ENCODE data around the gene ZNF343. TPM values are rescaled to one million over a fixed set of nuclear protein-coding genes. Genes with fewer than 3 reads are reported as not detected.
A peak's percentile ranks its signal among the peaks of the same experiment; 100 is the strongest.

ZNF343 gene
- total RNA-seq: 10 to 100 TPM in 5 of 8 experiments, 1 to 10 TPM in 3; 8.8 to 14.4 (median 10.9) TPM

DNA sequence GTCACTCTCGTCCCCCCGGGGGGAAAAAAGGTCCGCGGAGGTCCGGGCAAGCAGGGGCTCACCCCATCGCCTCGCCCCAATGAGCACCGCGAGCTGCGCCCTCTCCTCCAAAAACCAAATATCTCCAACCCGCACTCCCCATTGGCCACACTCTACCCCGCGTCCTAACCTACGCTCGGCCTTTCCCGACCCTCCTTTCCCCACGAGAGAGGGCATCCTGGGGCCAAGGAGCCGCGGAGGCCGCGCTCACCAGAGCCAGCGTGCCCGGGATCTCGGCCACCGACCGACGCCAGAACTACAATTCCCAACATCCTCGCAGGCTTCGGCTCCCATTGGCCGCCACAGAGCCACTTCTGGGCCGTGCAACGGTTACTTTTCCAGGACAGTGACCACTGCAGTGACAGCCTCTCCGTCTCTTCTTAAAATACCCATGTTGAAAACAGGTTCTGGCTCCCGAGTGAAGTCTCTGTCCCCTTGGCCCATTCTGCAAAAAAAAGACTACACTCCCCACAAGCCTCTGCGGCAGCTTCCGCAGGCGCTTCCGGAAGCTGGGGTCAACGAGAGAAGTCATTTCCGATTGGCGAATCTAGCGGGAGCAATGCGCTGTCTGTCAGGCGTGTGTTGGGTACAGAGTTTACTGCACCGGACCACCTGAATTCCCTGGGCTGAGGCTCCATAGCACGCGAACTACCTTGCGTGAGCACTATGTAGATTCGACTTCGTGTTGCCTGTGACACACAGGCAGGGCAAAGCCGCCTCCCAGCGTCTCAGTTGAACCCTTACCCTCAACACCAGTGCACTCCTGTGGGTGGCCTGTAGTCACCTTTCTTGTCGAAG is at the start of gene ZNF343:
TSS of gene ZNF343 (minus strand) at position 285 of the 837 bp plus-strand sequence. CDS start 15,020 bp downstream, outside the sequence.
- Histone ChIP-seq H3K4me3 (peak within 1 kb of the TSS; percentile 67 to 97 (median 77)), H3K4me1 (replicated peaks in 1 of 2) (peaks cover 4 to 9% of the 10 kb centered on the region in 2 donors), H3K27ac (peak within 1 kb of the TSS; percentile 89 to 94)
- peak; percentile 83 to 98 (median 97) for ATAC-seq (replicated peaks in 6 of 8)
- in situ Hi-C loops (cut with MboI; ENCODE audit: low pct_unique_long_range_greater_than_20kb in 2 of 9, low sequenced_read_pairs in 9 of 9, unreplicated experiment in 9 of 9): loop anchor here in 2 of 9 experiments (25.0 kb wide), 1 partner anchor 128 kb away; no protein-coding TSS in a partner anchor
- 0% methylated on average over 1 to 17 of the region's 53 CpGs; no CpG with 5 or more reads in 3 of the 10 experiments for WGBS, 10 experiments

- ATAC-seq (replicated peaks in 6 of 8): no peak
- Histone ChIP-seq H3K4me3 (peak overlapping the region in 1 of 5 donors; percentile 18), H3K27ac (no peak overlapping the region), H3K4me1 (replicated peaks in 1 of 2) (peaks cover 0 to 5% of the 10 kb centered on the region in 2 donors)
- in situ Hi-C loops (cut with MboI; ENCODE audit: low pct_unique_long_range_greater_than_20kb in 2 of 9, low sequenced_read_pairs in 9 of 9, unreplicated experiment in 9 of 9): no loop called here
- WGBS, 10 experiments: 6 to 73% (median 40%) methylated on average over 1 to 18 of the region's 22 CpGs; no CpG with 5 or more reads in 3 of the 10 experiments
These were observed 49.3 kb upstream of the ZNF343 start for GRCh38 chr20:2557873-2558580.

DNA sequence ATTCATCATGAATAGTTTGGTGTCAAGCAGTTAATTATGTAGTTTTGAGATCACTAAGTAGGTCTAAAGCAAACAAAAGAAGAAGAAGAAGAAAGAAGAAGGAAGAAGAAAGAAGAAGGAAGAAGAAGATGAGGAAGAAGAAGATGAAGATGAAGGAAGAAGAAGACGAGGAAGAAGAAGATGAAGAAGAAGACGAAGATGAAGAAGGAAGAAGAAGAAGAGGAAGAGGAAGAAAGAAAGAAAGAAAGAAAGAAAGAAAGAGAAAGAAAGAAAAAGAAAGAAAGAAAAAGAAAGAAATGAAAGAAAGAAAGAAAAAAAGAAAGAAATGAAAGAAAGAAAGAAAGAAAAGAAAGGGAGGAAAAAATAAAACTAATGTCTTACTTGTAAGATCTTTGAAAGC is 36.9 kb upstream of the ZNF343 start:
- ATAC-seq (replicated peaks in 6 of 8): no peak
- in situ Hi-C loops (cut with MboI; ENCODE audit: low pct_unique_long_range_greater_than_20kb in 2 of 9, low sequenced_read_pairs in 9 of 9, unreplicated experiment in 9 of 9): loop anchor here in 1 of 9 experiments (25.0 kb wide), 1 partner anchor 92 kb away; no protein-coding TSS in a partner anchor
- H3K4me1 ChIP-seq (replicated peaks in 1 of 2): no peaks in the 10 kb centered on the region
- 3 to 83% (median 67%) methylated on average over 1 to 2 of the region's 2 CpGs for whole genome bisulfite sequencing, 10 experiments
- H3K4me3 ChIP-seq: no peak overlapping the region
- no peak overlapping the region for H3K27ac ChIP-seq

DNA sequence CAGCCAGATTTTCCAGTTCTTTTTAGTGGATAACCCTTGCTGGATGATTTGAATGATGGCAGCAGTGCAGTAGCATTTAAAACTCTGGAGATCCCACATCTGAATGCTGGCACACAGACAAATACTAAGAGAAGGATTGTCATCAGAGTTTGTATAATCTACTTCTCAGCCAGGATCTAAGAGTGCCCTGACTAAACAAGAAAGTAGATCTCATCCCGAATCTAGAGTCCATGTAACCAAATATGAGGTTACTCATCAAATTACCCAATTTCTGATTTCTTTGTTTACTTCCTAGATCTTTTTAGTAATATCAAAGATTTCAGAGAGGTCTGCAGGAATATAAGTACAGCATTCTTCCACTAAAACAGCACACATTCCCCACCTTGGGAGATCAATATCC is 35.5 kb upstream of the ZNF343 start:
- 20 to 71% (median 43%) methylated on average over 1 of the region's 1 CpG; no CpG with 5 or more reads in 5 of the 10 experiments for WGBS, 10 experiments
- Histone ChIP-seq H3K27ac (no peak overlapping the region), H3K4me3 (no peak overlapping the region), H3K4me1 (replicated peaks in 1 of 2) (peaks cover 0 to 4% of the 10 kb centered on the region in 2 donors)
- in situ Hi-C loops (cut with MboI; ENCODE audit: low pct_unique_long_range_greater_than_20kb in 2 of 9, low sequenced_read_pairs in 9 of 9, unreplicated experiment in 9 of 9): loop anchor here in 1 of 9 experiments (25.0 kb wide), 1 partner anchor 93 kb away; no protein-coding TSS in a partner anchor
- ATAC-seq (replicated peaks in 6 of 8): no peak

DNA sequence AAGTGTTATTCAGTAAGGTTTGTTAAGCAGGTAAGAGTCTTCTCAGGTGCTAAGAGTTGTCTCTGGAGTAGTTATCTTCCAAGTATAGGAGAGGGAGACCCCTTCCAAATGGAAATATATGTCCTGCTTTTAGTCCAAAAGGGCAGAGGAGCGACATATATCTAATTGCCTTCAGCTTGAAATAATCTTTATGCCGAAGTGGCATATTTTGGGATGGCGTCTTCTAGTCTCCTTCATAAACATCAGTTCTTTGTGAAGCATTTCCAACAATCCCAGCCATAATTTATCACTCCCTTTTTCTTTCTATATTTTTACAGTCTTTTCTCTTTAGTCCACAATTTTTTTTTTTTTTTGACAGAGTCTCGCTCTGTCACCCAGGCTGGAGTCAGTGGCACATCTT is 33.6 kb upstream of the ZNF343 start:
- WGBS, 10 experiments: 36 to 100% (median 70%) methylated on average over 1 to 4 of the region's 4 CpGs
- H3K4me1 ChIP-seq (replicated peaks in 1 of 2): peaks cover 0 to 6% of the 10 kb centered on the region in 2 donors
- in situ Hi-C loops (cut with MboI; ENCODE audit: low pct_unique_long_range_greater_than_20kb in 2 of 9, low sequenced_read_pairs in 9 of 9, unreplicated experiment in 9 of 9): loop anchor here in 1 of 9 experiments (25.0 kb wide), 1 partner anchor 95 kb away; no protein-coding TSS in a partner anchor
- no peak for ATAC-seq (replicated peaks in 6 of 8)
- H3K4me3 ChIP-seq: no peak overlapping the region
- H3K27ac ChIP-seq: no peak overlapping the region

- in situ Hi-C loops (cut with MboI; ENCODE audit: low pct_unique_long_range_greater_than_20kb in 2 of 9, low sequenced_read_pairs in 9 of 9, unreplicated experiment in 9 of 9): loop anchor here in 1 of 9 experiments (25.0 kb wide), 1 partner anchor 95 kb away; no protein-coding TSS in a partner anchor
- no peak overlapping the region for H3K4me3 ChIP-seq
- H3K4me1 ChIP-seq (replicated peaks in 1 of 2): peaks cover 0 to 6% of the 10 kb centered on the region in 2 donors
- ATAC-seq (replicated peaks in 6 of 8): no peak
- no peak overlapping the region for H3K27ac ChIP-seq
- 28 to 100% (median 84%) methylated on average over 1 to 2 of the region's 2 CpGs; no CpG with 5 or more reads in 1 of the 10 experiments for WGBS, 10 experiments
These were observed 33.2 kb upstream of the ZNF343 start for GRCh38 chr20:2541940-2542339.

DNA sequence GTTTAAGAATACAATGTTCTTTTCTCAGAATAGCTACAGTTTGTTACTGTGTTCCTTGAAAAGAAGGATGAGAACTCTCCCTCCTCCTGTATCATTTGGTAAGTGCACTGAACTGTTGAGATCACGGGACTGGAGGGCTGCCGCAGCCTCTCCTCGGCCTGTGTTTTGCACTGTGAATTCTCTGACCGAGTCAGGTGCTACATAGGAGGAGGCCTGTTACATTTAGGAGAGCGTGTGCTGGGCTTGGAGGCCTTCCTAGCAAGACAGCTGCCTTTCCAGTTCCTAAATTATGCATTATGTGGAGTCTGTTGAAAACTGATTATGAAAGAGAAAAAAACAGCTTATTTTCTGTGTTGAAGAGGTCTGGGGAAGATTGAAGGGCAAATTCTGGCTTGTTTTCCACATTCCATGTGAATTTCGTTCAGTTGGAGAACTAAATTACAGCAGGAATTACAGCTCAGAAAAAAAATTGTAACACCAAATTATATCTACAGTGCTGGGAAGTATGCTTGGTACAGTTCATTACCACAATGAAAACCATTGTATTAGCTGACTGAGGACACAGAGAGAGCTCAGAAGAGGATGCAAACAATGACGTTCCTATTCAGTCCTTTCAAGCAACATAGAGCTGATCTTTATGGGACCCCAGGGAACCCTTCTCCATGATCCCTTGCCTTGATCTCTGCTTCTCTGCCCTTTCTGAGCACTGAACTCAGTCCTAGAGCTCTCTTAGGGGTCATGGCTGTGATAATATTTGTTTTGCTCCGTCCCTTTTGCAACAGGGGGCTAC is 30.4 kb upstream of the ZNF343 start:
- Histone ChIP-seq H3K27ac (no peak overlapping the region), H3K4me3 (no peak overlapping the region), H3K4me1 (replicated peaks in 1 of 2) (peaks cover 0 to 12% of the 10 kb centered on the region in 2 donors)
- in situ Hi-C loops (cut with MboI; ENCODE audit: low pct_unique_long_range_greater_than_20kb in 2 of 9, low sequenced_read_pairs in 9 of 9, unreplicated experiment in 9 of 9): loop anchor here in 1 of 9 experiments (25.0 kb wide), 1 partner anchor 98 kb away; no protein-coding TSS in a partner anchor
- 0 to 80% (median 30%) methylated on average over 1 to 7 of the region's 8 CpGs; no CpG with 5 or more reads in 2 of the 10 experiments for WGBS, 10 experiments
- ATAC-seq (replicated peaks in 6 of 8): peak in 1 of 8 experiments; percentile 32

DNA sequence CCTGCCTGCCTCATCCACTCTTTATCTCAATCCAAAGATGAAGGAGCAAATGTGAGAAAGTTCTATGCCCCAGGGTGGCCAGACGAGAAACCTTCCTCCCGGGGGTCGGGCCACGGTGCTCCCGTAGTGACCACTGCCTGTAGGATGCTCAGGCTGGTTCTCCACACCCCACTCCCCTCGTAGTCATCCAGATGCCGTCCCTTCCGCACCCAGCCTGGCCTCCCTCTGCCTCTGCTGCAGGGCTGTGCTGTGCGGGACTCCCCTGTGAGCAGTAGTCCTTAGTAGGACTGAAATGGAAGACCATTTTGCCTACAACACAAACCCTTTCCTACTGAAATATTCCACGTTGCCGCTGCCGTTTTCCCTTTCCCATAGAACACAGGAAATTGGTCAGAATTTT is 29.6 kb upstream of the ZNF343 start:
- no peak overlapping the region for H3K4me3 ChIP-seq
- ATAC-seq (replicated peaks in 6 of 8): no peak
- peaks cover 0 to 17% of the 10 kb centered on the region in 2 donors for H3K4me1 ChIP-seq (replicated peaks in 1 of 2)
- in situ Hi-C loops (cut with MboI; ENCODE audit: low pct_unique_long_range_greater_than_20kb in 2 of 9, low sequenced_read_pairs in 9 of 9, unreplicated experiment in 9 of 9): loop anchor here in 1 of 9 experiments (25.0 kb wide), 1 partner anchor 99 kb away; no protein-coding TSS in a partner anchor
- WGBS, 10 experiments: 20 to 100% (median 78%) methylated on average over 1 to 12 of the region's 12 CpGs; no CpG with 5 or more reads in 5 of the 10 experiments
- H3K27ac ChIP-seq: no peak overlapping the region

DNA sequence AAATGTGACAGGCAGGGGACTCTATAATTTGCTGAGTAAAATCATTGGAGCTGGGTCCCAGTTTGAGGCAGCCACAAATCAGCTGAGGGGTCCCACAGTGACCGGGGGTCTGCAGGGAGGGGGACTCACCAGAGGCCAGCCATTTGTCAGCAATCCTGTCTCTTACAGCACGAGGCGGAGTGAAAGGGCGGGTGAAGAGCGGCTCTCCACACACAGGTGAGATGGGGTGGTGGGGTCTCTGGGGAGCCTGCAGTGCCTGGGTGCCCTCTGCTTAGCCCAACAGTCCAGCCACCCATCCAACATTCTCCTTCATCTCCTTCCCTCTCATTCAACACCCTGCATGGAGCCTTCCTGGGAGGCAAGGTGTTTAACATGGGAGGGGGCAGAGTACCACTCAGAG is 28.4 kb upstream of the ZNF343 start:
- WGBS, 10 experiments: 40 to 100% methylated on average over 1 of the region's 5 CpGs; no CpG with 5 or more reads in 8 of the 10 experiments
- no peak for ATAC-seq (replicated peaks in 6 of 8)
- in situ Hi-C loops (cut with MboI; ENCODE audit: low pct_unique_long_range_greater_than_20kb in 2 of 9, low sequenced_read_pairs in 9 of 9, unreplicated experiment in 9 of 9): loop anchor here in 1 of 9 experiments (25.0 kb wide), 1 partner anchor 100 kb away; no protein-coding TSS in a partner anchor
- no peak overlapping the region for H3K27ac ChIP-seq
- H3K4me1 ChIP-seq (replicated peaks in 1 of 2): peaks cover 0 to 17% of the 10 kb centered on the region in 2 donors
- no peak overlapping the region for H3K4me3 ChIP-seq

DNA sequence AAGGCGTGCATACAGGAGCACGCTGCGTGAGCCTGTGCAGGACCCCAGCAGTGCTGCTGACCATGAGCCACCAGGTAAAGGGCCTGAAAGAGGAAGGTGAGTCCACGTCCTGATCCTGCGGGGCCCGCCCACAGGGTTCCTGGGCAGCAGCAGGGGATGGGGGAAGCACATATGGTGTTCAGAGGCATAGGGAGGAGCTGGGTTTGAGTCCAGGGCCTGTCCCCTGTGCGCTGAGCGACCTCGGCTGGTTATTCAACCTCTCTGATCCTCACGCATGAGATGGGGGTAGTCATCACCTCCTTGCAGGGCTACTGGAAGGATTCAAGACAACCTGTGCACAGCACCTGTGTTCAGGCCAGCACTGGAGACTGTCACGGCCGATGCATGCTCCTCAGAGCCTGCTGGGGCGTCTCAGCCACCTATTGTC is 27.9 kb upstream of the ZNF343 start, which contains the start of gene TMC2:
TSS of gene TMC2 (plus strand) at position 14 of the 427 bp plus-strand sequence. CDS start at position 63, 49 bp downstream.
- WGBS, 10 experiments: 22 to 77% (median 60%) methylated on average over 1 to 4 of the region's 13 CpGs; no CpG with 5 or more reads in 5 of the 10 experiments
- Histone ChIP-seq H3K4me3 (no peak within 1 kb of the TSS), H3K27ac (no peak within 1 kb of the TSS), H3K4me1 (replicated peaks in 1 of 2) (peaks cover 0 to 17% of the 10 kb centered on the region in 2 donors)
- in situ Hi-C loops (cut with MboI; ENCODE audit: low pct_unique_long_range_greater_than_20kb in 2 of 9, low sequenced_read_pairs in 9 of 9, unreplicated experiment in 9 of 9): loop anchor here in 1 of 9 experiments (25.0 kb wide), 1 partner anchor 101 kb away; no protein-coding TSS in a partner anchor
- no peak for ATAC-seq (replicated peaks in 6 of 8)

DNA sequence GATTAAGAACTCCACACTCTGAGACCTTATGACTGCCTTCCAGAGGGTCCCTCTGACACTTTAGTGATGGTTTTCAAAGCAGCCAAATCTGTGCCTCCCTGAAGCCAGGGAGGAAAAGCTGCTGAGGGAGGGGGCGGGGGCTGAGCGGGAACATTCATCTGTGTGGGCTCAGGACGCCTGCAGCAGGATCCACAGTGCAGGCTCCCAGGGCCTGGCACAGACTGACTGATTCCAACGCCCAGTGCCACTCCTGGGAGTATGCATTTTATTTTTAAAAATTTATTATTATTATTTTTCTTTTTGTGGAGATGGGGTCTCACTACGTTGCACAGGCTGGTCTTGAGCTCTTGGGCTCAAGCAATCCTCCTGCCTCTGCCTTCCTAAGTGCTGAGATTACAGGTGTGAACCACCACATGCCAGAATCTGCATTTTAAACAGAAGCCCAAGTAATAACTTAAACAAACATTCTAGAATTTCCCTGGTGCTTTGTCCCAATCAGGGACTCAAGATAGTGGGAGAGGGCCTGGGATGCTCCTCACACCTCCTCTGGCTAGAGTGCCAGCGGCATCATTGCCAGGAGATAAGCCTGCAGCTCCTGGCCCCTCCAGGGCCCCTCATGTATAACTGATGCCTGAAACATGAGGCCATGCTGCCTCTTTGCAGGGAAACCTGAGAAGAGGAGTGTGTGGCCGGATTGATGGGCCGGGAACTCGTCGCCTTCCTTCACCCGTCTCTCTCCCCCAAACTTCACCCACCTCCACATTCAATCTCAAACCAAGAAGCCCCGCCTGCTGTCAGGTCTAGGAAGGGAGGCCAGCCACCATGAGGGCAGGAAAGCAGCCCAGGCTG is 27.2 kb upstream of the ZNF343 start:
- Histone ChIP-seq H3K4me3 (no peak overlapping the region), H3K4me1 (replicated peaks in 1 of 2) (peaks cover 0 to 17% of the 10 kb centered on the region in 2 donors), H3K27ac (no peak overlapping the region)
- 22 to 100% (median 48%) methylated on average over 2 to 5 of the region's 12 CpGs; no CpG with 5 or more reads in 2 of the 10 experiments for WGBS, 10 experiments
- no peak for ATAC-seq (replicated peaks in 6 of 8)
- in situ Hi-C loops (cut with MboI; ENCODE audit: low pct_unique_long_range_greater_than_20kb in 2 of 9, low sequenced_read_pairs in 9 of 9, unreplicated experiment in 9 of 9): loop anchor here in 1 of 9 experiments (25.0 kb wide), 1 partner anchor 101 kb away; no protein-coding TSS in a partner anchor

Data from motor neuron (in vitro differentiated cells).